Spleen (tissue), 11 donors: ENCODE data around the gene NR1I2. TPM values are rescaled to one million over a fixed set of nuclear protein-coding genes. Genes with fewer than 3 reads are reported as not detected.

ENCODE experiments used
- DNase-seq: peaks from one replicate; pipeline ENCODE4 v3.0.0-alpha.2; 2020
- H3K27ac ChIP-seq, 8 donors: fragments of 200-600 bp; sonication (generic) in 7 of 8; 1 replicate in 4 of 8; 2 replicates in 4 of 8; pipeline versions ENCODE4 v1.5.0 to v1.8.0; 2016 to 2021; ENCODE audit warnings: inconsistent platforms in 4 of 8, mild to moderate bottlenecking in 4 of 8, moderate library complexity in 1 of 8
- H3K27me3 ChIP-seq, 7 donors: fragments of 200-600 bp; sonication (generic) in 6 of 7; replicated peaks in 1 of 7; 1 replicate in 4 of 7; 2 replicates in 3 of 7; pipeline versions ENCODE4 v1.5.0 to v1.8.0; 2016 to 2021; ENCODE audit warnings: inconsistent platforms in 3 of 7, mild to moderate bottlenecking in 1 of 7
- H3K36me3 ChIP-seq, 6 donors: fragments of 200-600 bp; sonication (generic) in 5 of 6; 1 replicate in 4 of 6; 2 replicates in 2 of 6; pipeline versions ENCODE4 v1.5.0 to v1.8.0; 2016 to 2021; ENCODE audit warnings: inconsistent platforms in 2 of 6
- H3K4me1 ChIP-seq, 6 donors: fragments of 200-600 bp; sonication (generic) in 5 of 6; 1 replicate in 3 of 6; 2 replicates in 3 of 6; pipeline versions ENCODE4 v1.5.0 to v1.8.0; 2016 to 2021; ENCODE audit warnings: inconsistent platforms in 3 of 6
- H3K4me3 ChIP-seq, 8 donors: fragments of 200-600 bp; sonication (generic) in 7 of 8; 1 replicate in 4 of 8; 2 replicates in 4 of 8; pipeline versions ENCODE4 v1.5.0 to v1.8.0; 2016 to 2021; ENCODE audit warnings: inconsistent platforms in 4 of 8, mild to moderate bottlenecking in 4 of 8, moderate library complexity in 2 of 8
- H3K9me3 ChIP-seq, 8 donors: fragments of 200-600 bp; sonication (generic) in 7 of 8; 1 replicate in 4 of 8; 2 replicates in 4 of 8; pipeline versions ENCODE4 v1.5.0 to v1.8.0; 2016 to 2021; ENCODE audit warnings: inconsistent platforms in 4 of 8
- CTCF ChIP-seq, 11 experiments: fragments of 200-600 bp in 7 of 11; fragments of 450-650 bp in 4 of 11; sonication (generic) in 4 of 11; IDR thresholded peaks in 8 of 11; conservative IDR thresholded peaks in 3 of 11; 1 replicate in 7 of 11; 2 replicates in 4 of 11; pipeline versions ENCODE4 v1.4.0 to v1.8.0; 2016 to 2021; ENCODE audit warnings: antibody characterized with exemption in 11 of 11, inconsistent platforms in 4 of 11, mild to moderate bottlenecking in 1 of 11
- POLR2A ChIP-seq, 3 donors: fragments of 450-650 bp; IDR thresholded peaks; one replicate each; pipeline ENCODE4 v1.5.1; 2017; ENCODE audit warnings: antibody characterized with exemption in 3 of 3, mild to moderate bottlenecking in 1 of 3
- POLR2AphosphoS5 ChIP-seq, 3 donors: sonication (generic); formaldehyde crosslinking; IDR thresholded peaks; one replicate each; pipeline ENCODE4 v1.5.1; 2017; ENCODE audit warnings: antibody characterized with exemption in 3 of 3
- WGBS, 5 donors: extraction: QIAGEN DNeasy Blood & Tissue Kit in 3 of 5; methylation state at CpG; one replicate each; pipeline versions ENCODE4 v1.1.5 to v1.1.7; 2013 to 2018; 5-methylcytosine and 5-hydroxymethylcytosine counted together
- intact Hi-C: fragments of 100-400 bp; cut with DNase I; formaldehyde crosslinking; loops from one replicate; pipeline ENCODE4 v1.15.0; 2023; ENCODE audit warnings: low total_unique reads
- polyA plus RNA-seq, 3 donors: library from polyadenylated mRNA; stranded (reverse); fragments of 200-250 nt; gene quantifications; one replicate each; pipeline ENCODE4 v1.2.1, GENCODE V29; 2013
- total RNA-seq, 7 donors: library from RNA; depleted of rRNA in 3 of 7; stranded (reverse); fragments of >200 nt in 3 of 7; fragmentation: NEBNext Ultra II Directional in 4 of 7; extraction: Animal tissue kit (Norgen Biotek cat#: 25700) in 4 of 7; gene quantifications; one replicate each; pipeline versions ENCODE4 v1.1.0 to v1.2.1, GENCODE V29; 2016 to 2021
- donor health status: healthy with polysubstance abuse.
- donor health status: DM: no; HTN: no; CAD: no; lungs with moderate emphysema.
- donor health status: DM: no; HTN: no; CAD: no.
- donor health status: Bipolar disorder and iron deficiency.
- donor health status: healthy.
- donor health status: DM: no; HTN: no; CAD: no.
- donor health status: DM: yes; HTN: yes; CAD: no.

Gene NR1I2
- total and polyA plus RNA-seq, 10 donors, result 0.26 to 1.1 (median 0.55) TPM; not detected in 1

GRCh38 chr3:119783255-119783654 is 1.4 kb downstream of the NR1I2 start:
- Histone ChIP-seq H3K4me1 (peaks cover 0 to 19% (median 0%) of the 10 kb centered on the region in 6 donors), H3K27ac (no peak overlapping the region), H3K9me3 (no peaks in the 10 kb centered on the region), H3K36me3 (no peaks in the 10 kb centered on the region), H3K4me3 (no peak overlapping the region), H3K27me3 (no peaks in the 10 kb centered on the region)
- WGBS, 5 donors, result 77 to 89% (median 82%) methylated on average over 2 of the region's 2 CpGs
- TF ChIP-seq CTCF (IDR thresholded peaks at IDR 0.05 in 8 of 11, conservative IDR thresholded peaks at IDR 0.05 in 3 of 11) (no peak), POLR2A (IDR thresholded peaks at IDR 0.05) (no peak), POLR2AphosphoS5 (IDR thresholded peaks at IDR 0.05) (no peak)
- intact Hi-C loops, result no loop called here
- DNase-seq, result no peak

GRCh38 chr3:119783883-119784282 is 2.0 kb downstream of the NR1I2 start:
- H3K9me3 ChIP-seq, result no peaks in the 10 kb centered on the region
- H3K4me3 ChIP-seq, result no peak overlapping the region
- intact Hi-C loops, result no loop called here
- no peak overlapping the region for H3K27ac ChIP-seq
- peaks cover 0 to 17% (median 0%) of the 10 kb centered on the region in 6 donors for H3K4me1 ChIP-seq
- no peak for DNase-seq
- 38 to 62% (median 54%) methylated on average over 7 of the region's 7 CpGs for WGBS, 5 donors
- H3K27me3 ChIP-seq, result no peaks in the 10 kb centered on the region
- no peaks in the 10 kb centered on the region for H3K36me3 ChIP-seq
- no peak for TF ChIP-seq POLR2AphosphoS5 (IDR thresholded peaks at IDR 0.05)
- no peak for TF ChIP-seq CTCF (IDR thresholded peaks at IDR 0.05 in 8 of 11, conservative IDR thresholded peaks at IDR 0.05 in 3 of 11)
- TF ChIP-seq POLR2A (IDR thresholded peaks at IDR 0.05), result no peak

- Histone ChIP-seq H3K4me3 (no peak overlapping the region), H3K9me3 (no peaks in the 10 kb centered on the region), H3K4me1 (no peaks in the 10 kb centered on the region), H3K27me3 (no peaks in the 10 kb centered on the region), H3K36me3 (no peaks in the 10 kb centered on the region), H3K27ac (no peak overlapping the region)
- DNase-seq, result no peak
- WGBS, 5 donors, result 77 to 90% (median 89%) methylated on average over 2 of the region's 2 CpGs
- intact Hi-C loops, result no loop called here
- TF ChIP-seq POLR2AphosphoS5 (IDR thresholded peaks at IDR 0.05), result no peak
- TF ChIP-seq POLR2A (IDR thresholded peaks at IDR 0.05), result no peak
- TF ChIP-seq CTCF (IDR thresholded peaks at IDR 0.05 in 8 of 11, conservative IDR thresholded peaks at IDR 0.05 in 3 of 11), result no peak
These were observed 4.5 kb downstream of the NR1I2 start for GRCh38 chr3:119786409-119786808.

DNA sequence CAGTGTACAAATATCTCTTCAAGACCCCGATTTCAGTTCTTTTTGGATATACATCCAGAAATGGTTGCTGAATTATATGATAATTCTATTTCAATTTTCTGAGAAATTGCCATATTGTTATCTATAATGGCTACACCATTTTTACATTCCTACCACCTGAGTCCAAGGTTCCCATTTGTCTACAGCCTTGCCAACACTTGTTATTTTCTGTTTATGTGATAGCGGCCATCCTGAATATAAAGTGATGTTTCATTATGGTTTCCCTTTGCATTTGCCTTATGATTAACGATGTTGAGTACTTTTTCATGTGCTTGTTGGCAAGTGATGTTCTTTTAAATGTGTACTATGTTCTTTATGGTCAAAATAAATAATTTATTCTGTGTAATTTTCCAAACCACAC is 8.5 kb downstream of the NR1I2 start:
- 87 to 94% (median 93%) methylated on average over 3 of the region's 3 CpGs for WGBS, 5 donors
- intact Hi-C loops, result no loop called here
- Histone ChIP-seq H3K27me3 (no peaks in the 10 kb centered on the region), H3K9me3 (no peaks in the 10 kb centered on the region), H3K36me3 (no peaks in the 10 kb centered on the region), H3K4me1 (no peaks in the 10 kb centered on the region), H3K4me3 (no peak overlapping the region), H3K27ac (no peak overlapping the region)
- no peak for TF ChIP-seq POLR2AphosphoS5 (IDR thresholded peaks at IDR 0.05)
- TF ChIP-seq CTCF (IDR thresholded peaks at IDR 0.05 in 8 of 11, conservative IDR thresholded peaks at IDR 0.05 in 3 of 11), result no peak
- TF ChIP-seq POLR2A (IDR thresholded peaks at IDR 0.05), result no peak
- DNase-seq, result no peak
